Pulmonary artery endothelial cell (primary cell): ENCODE results near the gene MYO1B. TPM values are rescaled to one million over a fixed set of nuclear protein-coding genes. Genes with fewer than 3 reads are reported as not detected.

Source experiments
- DNase-seq: peaks from one replicate; pipeline ENCODE4 v3.0.0-alpha.2; 2011; ENCODE audit warnings: low read depth, low spot score
- total RNA-seq: library from RNA; depleted of rRNA; stranded (reverse); fragments of >200 nt; gene quantifications from 2 replicates; pipeline ENCODE4 v1.2.3, GENCODE V29; 2014

MYO1B gene
- total RNA-seq = 17.1 and 45.4 TPM in 2 replicates

DNA sequence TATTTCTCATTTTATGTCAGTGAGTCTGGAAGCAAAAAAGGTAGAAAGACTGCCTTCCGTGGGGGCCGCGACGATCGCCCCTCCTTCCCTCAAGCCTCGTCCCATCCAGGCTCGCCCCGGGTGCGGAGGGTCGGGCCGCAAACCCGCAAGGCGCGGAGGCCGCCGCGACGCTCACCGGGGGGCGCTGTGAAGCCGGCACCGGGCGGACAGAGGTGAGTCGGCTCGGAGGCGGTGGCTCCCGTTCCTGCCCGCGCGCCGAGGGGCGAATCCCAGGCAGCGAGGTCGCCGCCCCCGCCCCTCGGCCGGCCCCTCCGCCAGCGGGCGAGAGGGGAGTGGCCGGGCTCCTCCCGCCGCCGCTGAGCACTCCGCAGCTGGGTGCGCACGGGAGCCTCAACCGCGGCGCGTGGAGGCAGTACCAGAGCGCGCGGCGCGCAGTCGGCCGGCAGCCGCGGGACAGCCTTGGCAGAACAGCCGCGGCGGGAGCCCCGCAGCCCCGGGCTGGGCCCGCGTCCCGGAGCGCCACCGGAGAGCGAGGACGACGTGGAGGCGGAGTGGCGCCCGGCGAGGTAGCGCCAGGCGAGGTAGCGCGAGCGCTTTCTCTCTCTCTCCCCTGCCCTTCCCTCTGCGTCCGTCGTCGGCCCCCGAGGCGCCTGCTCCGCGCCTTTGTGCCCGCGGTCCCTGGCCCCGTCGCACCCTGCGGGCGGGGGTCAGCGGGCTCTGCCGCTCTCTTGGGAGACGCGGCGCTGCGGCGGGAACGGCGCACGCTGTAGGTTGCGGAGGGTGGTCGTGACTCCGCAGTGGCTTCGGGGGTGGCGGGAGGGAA, at the start of gene MYO1B:
Gene MYO1B (plus strand): TSS at position 359 of the 823 bp plus-strand sequence. CDS start 31,492 bp downstream, outside the sequence.
- DNase-seq = no peak

DNA sequence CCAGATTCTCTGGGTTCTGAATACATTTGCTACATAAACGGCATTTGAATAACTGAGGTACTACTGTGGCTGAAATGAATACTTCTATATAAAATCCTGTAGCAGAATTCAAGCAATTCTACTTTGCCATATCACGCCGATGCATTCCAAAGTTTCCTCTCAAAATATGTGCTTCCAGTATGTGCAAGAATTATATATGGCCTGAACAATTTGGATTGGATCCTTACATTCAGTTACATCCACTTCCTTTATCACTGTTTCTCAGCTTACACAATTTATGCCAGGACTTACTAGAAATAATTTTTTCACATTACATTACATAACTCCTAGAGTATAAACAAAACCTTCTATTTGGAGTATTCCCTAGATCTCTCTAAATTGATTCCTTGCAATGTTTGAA, 48.1 kb upstream of the MYO1B start:
- DNase-seq = no peak

DNA sequence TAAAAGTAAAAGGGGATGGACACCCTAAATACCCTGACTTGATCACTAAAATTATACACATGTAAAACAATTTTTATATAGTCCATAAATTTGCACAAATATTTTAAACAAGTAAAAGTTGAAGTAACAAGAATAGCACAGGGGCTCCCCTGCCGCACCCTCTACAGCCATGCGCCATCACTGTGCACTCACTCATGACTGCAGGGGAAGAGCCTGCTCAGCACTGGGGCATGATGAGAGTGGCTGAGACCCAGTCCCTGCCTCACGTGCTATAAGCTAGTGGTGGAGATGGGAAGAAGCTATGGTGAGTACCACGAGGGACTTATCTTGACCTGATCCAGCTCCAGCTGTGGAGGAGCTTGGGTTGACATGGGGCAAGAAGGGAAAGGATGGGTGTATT, 46.9 kb upstream of the MYO1B start:
- DNase-seq = no peak

DNA sequence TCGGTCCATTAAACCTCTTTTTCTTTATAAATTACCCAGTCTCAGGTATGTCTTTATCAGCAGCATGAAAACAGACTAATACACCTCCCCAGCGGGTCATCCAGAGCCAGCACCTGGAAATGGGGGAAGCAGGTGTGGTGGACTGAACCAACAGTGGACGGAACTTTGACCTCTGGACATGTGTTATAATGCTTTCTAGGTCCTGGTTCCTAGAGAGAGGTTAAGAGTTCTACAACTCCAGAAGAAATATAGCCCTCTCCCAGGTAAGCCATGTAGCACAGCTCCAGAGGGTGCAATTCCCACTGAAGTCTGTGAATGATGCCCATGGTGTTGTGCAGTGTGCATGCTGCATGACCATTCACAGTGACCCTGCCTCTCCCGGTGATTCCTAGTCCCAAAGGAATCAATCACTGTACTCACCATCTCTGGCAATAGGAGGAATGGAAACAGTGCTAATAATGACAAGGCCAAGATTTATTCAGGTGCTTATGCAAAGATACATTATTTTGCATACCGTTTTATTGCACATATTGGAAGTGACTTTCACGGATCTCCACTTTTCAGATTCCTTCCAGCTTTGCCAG, 45.2 kb upstream of the MYO1B start:
- no peak for DNase-seq

DNA sequence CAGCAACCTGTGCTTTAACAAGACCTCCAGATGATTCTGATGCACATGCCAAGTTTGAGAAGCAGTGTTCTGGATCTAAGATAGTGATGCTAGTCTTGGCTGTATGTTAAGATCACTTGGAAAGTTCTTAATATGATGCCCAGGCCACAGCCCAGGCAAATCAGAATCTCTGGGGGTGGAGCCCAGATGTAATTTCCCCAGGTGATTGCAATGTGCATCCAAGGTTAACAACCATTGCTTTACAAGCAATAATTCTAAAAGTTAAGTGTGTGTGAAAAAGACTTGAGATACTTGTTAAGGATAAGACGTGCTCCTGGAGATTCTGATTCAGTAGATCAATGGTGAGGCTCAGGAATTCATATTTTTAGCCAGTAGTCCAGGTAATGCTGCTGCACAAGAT, 44.3 kb upstream of the MYO1B start:
- no peak for DNase-seq

DNA sequence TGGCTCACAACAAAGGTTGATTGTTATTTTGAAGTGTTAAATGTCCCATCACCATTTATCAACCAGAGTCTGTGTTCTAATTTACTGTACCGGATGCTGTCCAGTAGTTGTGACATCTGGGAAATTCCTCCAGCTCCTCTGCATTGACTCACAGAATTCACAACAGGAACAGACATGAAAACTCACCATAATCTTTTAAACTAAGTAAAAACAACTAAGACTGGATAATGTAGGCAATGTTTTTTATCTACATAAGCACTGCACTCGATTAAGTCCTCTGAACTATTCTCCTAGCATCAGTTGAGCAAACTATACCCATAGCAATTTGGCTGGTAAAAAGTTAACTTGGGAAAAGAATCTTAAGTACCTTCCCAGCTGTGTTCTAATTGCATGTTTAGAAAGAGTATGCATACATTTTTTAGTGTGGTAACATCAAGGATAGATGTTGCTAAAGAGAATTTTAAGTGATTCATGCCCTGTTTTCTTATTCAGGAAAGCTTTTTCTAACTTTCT, 42.9 kb upstream of the MYO1B start:
- no peak for DNase-seq

DNA sequence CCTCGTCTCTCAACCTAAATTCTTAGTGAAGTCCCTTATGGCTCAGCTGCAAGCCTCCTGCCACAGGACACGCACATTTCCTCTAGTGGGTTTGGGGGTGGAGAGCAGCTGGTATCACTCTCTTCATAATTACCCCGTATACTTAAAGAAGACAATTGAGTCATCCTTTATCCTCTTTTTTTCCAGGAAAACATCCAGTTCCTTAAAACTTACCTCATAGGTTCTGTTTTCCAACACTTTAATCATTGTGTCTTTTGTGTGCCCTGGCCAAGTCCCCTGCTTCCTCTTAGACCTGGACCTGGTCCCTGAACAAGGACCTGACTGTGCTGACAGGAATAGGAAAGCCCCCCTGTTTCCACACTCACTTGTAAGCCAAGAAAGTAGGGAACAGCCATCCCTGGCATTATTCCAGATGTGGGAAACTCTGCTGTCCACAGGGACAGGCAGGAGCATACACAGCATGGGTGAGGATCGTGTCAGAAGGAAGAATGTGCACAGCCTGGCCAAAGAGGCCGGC, 42.3 kb upstream of the MYO1B start:
- DNase-seq = no peak

DNA sequence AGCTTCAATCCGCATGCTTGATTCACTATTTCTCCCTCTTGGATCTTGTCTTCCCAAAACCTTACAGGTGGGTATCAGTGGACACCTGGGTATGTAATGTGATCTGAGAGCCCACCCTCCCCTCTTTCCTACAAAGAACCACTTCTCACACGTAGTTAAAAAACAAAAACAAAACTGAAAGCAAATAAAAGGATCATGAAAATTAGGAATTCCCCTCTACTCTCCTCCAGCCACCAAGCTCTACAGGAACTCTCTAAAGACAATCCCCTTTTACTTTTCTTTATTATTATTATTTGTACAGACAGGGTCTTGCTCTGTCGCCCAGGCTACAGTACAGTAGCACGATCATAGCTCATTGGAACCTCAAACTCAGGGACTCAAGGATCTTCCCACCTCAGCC, 40.8 kb upstream of the MYO1B start:
- DNase-seq = no peak

DNA sequence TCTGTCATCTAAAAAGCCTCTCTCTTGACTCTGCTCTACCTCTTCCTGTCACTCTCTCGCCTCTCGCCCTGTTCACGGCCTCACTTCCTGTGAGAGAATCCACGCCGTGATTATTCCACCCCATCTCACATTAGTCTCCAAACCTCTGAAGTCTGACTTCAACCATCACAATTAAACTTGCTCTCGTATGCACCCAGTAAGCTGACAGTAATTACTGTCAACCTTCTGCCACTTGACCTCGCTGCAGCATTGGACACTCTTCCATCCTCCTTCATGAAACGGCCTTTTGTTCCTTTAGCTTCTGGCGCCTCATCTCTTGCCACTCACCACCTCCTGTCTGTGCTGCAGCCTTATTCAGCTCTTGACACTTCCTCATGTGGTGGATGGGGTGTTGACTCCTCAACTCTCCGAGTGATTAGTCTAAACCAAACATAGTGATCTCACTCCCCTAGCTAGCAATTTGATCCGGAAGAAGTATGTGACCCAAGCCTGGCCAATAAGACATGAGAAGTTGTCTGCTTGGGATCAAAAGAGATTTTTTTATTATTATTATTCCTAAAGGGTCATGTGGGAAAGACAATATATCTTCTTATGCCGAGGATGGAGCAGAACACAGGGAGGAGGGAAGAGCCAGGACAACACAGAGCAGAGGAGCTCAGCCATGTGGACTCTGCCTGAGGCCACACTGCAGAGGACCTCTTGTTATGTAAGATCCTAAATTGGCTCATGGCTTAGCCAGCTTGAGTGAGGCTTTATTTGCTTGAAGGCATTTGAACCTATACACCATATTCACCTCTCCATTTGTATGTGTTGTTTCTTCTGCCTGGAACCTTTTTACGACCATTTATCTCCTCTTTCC, 38.4 kb upstream of the MYO1B start:
- no peak for DNase-seq

DNA sequence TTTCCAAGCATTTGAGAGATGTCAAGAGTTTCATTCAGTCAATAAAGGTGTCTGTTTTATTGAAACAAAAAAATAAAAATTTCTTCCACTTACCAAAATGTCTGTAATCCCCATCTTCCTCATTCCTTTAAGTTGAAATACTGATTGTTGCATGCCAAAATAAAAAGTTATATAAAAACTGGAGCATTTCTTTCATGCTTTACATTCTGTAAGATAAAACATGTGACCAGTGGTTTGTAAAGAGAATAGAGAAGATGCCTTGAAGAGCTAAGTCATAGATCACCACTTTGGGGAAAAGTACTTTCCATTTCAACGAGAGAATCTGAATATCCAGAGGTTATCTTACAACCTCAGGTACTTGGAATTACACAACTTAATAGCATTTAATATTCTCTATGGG, 35.9 kb upstream of the MYO1B start:
- DNase-seq = no peak

DNA sequence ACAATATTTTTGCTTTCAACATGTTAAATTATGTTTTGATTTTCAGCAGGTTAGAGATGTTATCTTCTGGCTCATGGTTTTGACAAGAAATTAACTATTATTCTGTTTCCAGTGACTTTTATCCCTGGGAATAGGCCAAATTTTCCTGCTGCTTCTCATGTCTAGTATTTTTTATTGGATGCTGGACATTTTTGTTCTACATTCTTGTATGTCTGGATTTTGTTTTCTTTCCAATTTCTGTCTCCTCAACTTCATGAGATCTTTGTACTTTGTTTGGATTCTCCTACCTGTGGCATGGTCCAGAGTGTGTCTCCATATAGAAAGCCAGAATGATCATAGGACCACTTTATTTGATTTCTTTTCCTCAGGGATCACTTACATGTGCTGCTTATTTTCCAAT, 33.1 kb upstream of the MYO1B start:
- DNase-seq = no peak

DNA sequence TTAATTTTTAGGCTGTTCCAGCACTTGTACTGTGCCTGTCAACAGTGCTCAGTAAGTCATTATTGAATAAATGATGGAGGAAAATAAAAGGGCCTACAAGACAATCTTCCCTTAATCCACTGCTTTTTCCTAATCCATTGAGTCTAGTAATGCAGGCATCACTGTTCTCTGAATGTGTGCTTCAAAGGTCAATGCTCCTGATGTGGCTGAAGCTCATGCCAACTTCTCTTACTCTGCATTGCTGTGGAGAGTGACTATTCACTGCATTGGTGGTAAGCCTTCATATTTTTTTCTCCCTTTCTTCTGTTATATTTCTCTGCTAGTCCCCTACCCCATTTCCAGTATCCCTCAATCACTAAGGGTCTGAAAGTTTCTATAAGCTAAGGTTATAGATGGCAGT, 31.9 kb upstream of the MYO1B start:
- no peak for DNase-seq

DNA sequence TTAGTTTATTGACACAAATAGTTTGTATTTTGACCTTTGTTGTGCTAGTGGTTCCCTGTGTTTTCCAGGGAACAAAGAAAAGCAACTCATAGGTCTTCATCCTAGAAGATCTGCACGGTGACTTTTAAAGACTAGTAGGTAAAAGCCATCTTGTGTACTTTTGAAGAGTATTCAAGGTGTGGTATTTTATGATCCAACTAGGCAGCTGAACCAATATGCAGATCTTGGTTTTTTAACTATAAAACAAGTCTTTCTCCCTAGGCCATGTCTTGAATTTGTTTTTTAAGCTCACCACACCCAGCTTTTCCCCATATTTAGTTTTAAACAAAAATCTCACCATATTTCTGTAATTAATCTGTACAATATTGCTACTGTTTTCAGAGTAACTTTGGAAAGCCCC, 30.0 kb upstream of the MYO1B start:
- no peak for DNase-seq

DNA sequence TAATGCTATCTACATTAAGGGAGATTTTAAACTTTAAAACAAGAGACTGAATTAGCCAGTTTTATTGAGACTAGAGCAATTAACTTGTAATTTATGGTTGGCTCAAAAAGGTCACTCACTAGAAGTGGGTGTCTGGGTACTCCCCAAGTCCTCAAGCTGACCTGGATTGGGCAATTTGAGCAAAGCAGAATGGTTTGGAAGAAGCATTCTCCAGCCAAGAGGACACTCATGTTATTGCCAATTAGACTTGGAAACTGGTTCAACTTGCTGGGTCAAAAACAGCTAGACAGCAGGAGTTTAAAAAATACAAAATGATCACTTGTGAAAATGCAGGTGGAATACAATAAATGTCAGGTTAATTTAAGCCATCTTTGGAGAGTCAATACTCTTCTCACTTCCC, 29.5 kb upstream of the MYO1B start:
- no peak for DNase-seq

DNA sequence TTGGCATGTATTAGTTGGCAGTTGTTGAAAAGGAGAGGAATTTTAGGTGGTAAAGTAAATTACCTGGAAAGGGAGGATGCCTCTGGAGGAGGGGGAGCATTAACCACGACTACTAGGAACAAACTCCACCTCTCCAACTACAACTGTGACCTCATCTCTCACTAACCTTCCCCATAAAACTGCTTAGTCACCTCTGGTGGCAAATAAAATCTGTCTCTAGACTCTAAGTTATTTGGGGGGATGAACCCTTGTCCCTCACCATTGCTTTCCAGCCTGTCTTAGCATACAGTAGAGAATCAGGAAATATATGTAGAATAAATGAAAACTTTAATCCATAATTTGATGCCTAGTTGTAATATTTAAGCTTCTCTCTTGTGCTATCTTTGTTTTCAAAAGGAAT, 27.6 kb upstream of the MYO1B start:
- no peak for DNase-seq

DNA sequence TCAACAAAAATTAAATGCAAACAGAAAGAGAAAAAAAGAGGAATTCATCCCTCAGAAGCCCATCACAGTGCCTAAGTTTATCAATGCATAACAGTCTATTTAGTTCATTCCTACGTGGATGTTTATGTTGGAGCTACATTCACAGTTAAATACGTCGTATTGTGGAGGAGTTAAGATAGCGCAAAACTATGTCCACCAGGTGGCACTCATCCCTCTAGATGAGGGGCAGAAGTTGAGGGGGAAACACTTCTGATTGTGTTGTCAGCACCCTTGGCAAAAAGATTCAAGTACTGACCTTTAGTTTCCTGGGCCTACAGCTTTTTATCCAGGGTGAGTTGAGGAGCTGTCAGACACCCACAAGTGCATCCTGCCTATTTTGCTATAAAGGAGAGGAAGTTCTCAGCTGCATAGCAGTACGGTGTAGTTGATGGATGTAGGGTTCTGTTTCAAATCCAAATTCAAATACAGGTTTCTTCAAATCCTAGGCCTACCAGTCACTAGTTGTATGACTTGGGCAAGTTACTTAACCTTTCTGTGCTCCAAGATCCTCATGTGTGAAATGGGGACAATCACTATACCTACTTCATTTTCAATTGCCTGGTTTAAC, 26.8 kb upstream of the MYO1B start:
- DNase-seq = peak; percentile 19

DNA sequence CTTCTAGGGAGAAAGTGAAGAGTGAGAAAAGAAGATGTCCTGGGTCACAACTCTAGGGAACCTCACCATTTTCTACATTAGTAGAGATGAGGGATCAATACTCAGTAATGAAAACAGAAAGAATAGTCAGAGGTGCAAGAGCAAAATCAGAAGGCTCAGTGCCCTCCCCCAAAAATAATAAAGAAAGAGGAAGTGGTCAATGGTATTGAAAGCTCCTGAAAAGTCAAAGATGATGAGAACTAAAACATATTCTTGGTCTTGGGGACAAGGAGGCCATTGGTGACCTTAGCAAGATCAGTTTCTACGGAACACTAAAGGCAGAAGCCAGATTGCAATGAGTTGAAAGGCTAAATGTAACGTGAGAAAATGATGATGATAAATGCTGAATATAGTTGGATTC, 24.5 kb upstream of the MYO1B start:
- no peak for DNase-seq

DNA sequence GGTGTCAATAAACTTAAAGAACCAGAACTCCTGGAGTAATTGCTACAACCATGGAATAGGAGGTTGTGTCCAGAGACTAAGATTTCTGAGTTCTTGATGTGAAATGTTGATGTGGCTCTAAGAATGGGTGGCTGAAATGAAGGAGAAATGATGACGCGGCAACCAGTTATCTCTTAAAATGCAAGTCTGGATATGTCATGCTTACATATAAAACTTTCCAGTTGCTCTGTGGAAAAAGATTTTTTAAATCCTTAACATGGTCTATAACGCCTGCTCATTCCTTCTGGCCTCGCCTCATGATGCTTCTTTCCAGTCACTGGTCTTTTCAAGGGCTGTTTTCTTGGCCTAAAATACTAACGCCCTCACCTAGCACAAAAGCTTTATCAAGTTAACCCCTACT, 23.5 kb upstream of the MYO1B start:
- no peak for DNase-seq

DNA sequence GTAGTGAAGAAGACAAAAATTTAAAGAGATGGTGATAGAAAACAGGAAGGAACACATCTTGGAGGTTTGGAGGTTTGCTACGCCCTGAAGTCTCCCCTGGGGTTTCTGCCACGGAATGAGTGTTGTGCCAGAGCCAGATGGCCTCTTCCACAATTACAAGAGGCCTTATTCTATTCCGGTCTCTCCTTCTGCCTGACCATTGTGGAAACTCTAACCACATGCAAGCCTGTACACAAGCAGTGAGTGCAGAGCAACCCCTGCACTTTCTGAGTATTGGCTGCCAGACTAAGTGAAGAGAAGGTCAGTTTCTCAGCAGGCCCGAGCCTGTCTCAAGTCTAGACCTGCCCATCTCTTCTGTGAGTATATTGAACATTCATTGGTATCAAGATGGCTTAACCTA, 22.7 kb upstream of the MYO1B start:
- no peak for DNase-seq

DNA sequence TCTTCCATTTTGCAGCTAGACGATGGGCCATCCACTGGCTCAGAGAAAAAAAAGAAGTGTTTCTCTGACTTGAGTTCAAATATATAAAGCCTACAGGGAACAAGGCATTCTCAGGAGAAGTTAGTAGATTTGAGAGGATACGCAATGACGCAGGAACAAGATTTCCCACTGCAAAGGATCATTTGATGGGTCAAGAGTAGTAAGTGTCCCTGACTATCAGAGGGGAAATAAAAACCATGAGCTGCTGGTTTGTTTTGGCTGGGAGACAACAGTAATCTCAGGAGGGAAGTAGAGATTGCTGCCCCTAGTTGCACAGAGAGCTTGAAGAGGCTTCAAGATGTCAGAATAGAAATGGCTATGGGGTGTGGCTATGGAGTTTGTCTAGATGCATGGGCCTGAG, 22.3 kb upstream of the MYO1B start:
- no peak for DNase-seq

DNA sequence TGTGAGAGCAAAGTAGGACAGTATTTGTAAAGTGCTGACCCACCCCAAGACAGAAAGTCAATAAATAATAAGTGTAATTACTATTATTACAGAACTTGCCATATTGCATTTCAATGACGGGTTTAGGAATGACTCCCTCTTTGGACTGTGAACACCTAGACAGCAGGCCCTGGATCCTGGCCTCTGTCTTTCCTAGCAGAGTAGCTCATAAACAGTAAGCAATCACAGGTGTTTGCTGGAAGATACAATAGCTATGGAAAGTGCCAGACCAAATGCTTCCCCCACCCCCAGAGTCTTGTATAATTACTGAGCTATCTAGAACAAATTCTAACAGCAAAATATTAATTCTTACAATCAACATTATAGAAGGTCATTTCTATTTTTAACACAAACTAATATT, 20.1 kb upstream of the MYO1B start:
- no peak for DNase-seq

DNA sequence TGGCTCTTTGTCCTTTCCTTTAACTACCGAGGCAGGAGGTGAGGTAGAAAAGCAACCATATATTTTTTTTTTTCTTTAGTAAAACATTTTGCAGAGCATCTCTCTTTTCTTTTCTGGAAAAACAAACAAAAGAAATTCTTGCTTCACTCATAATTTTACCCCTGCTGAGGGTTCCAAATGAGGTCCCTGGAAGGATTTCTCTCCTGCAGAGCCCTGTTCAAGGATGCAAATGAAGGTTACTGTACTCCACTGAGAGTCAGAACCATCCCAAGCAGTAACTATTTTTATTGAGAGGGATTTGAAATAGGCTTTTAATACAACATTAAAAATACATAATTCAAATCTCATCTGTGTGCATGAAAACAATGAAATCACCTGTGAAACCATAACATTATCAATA, 19.5 kb upstream of the MYO1B start:
- DNase-seq = no peak
